Measurements from ENCODE around the gene MICAL3.
"Not testable (repeated sequence)": the region's sequence is repeated elsewhere in the genome, so short reads cannot be mapped to it uniquely, and the experiment has no call there.

DNA sequence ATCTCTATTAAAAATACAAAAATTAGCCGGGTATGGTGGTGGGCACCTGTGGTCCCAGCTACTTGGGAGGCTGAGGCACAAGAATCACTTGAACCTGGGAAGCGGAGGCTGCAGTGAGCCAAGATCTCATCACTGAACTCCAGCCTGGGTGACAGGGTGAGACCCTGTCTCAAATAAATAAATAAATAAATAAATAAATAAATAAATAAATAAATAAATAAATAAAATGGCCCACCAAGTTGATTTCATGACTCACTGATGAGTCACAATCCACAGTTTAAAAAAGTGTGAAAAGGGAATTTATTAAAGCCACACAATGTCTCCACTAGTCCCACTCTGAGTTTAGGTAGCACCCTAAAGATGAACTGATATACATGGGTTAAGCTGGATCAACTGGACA lies 3.6 kb downstream of the MICAL3 start:
- TF ChIP-seq, protein P1, sequence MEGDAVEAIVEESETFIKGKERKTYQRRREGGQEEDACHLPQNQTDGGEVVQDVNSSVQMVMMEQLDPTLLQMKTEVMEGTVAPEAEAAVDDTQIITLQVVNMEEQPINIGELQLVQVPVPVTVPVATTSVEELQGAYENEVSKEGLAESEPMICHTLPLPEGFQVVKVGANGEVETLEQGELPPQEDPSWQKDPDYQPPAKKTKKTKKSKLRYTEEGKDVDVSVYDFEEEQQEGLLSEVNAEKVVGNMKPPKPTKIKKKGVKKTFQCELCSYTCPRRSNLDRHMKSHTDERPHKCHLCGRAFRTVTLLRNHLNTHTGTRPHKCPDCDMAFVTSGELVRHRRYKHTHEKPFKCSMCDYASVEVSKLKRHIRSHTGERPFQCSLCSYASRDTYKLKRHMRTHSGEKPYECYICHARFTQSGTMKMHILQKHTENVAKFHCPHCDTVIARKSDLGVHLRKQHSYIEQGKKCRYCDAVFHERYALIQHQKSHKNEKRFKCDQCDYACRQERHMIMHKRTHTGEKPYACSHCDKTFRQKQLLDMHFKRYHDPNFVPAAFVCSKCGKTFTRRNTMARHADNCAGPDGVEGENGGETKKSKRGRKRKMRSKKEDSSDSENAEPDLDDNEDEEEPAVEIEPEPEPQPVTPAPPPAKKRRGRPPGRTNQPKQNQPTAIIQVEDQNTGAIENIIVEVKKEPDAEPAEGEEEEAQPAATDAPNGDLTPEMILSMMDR (IDR thresholded peaks at IDR 0.05): not testable (repeated sequence)
- TF ChIP-seq POLR2A (IDR thresholded peaks at IDR 0.05); EP300 (IDR thresholded peaks at IDR 0.05; ENCODE audit: low read depth): not testable (repeated sequence)
